HG02623 (cell line): ENCODE data around the gene ZFR2.
"Not testable (repeated sequence)": the region's sequence is repeated elsewhere in the genome, so short reads cannot be mapped to it uniquely, and the experiment has no call there.

Experiments
- ATAC-seq: cut with Tn5 transposase; IDR thresholded peaks from one replicate; pipeline ENCODE4 v1.9.1; 2021; ENCODE audit warnings: moderate library complexity; ENCODE audit not compliant: unreplicated experiment

Gene ZFR2

DNA sequence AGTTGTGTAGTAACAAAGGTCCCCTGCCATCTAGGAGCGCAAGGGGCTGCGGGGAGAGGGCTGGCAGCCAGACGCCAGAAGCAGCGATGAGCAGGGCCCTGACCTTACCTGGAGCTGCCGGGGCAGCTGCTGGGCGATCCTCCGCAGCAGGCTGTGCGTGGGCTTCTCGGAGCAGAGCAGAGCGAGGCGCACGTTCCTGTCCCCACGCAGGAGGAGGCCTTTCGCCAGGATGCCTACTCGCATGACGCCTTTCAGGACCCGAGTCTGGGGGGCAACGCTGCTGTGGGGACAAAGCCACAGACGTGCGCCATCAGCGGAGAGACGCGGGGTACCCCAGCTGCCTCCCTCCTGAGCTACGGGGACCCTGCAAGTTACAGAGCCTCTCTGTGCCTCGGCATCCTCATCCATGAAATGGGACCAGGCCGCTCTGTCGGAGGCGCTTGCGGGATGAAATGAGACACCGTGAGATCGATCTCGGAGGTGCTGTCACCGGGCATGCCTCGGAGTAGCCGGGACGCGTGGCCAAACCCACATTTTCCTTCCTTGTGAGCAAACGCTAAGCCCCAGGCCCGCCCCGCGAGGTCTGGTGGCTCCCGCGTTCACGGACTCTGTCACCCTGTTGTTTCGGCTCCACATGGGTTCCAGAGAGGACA, 52.1 kb downstream of the ZFR2 start:
- no peak for ATAC-seq

DNA sequence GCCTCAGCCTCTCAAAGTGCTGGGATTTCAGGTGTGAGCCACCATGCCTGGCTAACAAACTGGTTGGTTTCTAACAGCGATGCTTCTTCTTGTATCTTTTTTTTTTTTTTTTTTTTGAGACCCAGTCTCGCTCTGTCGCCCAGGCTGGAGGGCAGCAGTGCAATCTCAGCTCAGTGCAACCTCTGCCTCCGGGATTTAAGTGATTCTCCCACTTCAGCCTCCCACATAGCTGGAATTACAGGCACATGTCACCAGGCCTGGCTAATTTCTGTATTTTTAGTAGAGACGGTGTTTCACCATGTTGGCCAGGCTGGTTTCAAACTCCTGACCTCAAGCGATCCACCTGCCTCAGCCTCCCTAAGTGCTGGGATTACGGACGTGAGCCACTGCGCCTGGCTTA, 52.7 kb downstream of the ZFR2 start:
- not testable (repeated sequence) for ATAC-seq

DNA sequence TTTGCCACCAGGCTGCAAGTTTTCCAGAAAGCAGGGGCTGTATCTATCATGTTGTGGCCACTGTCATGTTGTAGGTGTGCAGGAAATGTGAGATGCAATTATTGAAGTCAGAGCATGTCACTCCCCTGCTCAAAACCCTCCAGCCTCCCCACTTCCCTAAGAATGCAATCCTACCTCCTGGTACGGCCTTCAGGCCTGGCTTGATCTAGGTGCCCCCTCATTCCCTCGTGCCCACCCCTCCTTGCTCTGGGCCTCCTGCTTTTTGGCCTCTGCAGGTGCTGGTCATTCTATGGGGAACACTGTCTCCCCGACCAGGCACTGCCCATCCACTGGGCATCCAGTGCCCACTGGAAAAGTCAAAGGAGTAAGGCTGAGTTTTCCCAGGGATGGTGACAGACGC, 54.2 kb downstream of the ZFR2 start:
- no peak for ATAC-seq

DNA sequence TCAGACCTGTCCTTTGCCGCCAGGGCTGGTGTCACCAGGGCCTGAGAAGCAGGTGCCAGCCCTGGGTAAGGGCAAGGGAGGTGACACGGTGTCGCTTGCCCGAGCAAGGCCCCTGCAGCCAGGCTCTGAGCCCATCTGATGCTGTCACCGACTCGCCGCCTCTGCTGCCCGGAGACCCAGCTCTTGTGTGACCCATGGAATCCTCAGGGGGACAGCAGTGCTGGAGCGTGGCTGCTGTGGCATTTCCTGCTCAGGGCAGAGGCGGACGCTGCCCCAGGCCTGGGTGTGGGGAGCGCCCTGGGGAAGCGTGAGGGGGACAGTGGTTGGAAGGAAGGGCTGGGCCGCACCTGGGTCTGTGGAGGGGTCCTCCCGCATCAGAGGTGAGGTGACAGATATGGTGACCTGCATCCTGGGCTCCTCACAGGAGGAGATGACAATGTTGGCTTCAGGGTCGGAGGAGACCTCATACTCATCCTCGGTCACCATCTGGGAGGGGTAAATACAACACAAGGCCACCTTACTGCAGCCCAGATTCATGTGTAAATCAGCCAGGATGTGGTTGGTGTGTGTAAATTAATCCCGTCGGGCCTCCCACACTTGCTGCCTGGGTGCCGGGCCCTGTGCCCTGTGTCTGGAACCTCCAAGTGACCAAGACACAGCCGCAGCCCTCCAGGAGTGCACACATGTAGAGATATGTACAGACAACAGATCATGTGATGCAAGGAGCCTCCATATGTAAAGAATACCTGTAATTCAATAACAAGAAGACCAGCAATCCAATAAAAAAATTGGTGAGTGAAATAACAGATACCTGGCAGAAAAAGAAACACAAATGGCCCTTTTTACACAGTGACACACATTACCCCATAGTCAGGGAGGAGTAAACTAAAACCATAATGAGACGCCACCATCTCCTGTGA, 55.1 kb downstream of the ZFR2 start:
- ATAC-seq: no peak

DNA sequence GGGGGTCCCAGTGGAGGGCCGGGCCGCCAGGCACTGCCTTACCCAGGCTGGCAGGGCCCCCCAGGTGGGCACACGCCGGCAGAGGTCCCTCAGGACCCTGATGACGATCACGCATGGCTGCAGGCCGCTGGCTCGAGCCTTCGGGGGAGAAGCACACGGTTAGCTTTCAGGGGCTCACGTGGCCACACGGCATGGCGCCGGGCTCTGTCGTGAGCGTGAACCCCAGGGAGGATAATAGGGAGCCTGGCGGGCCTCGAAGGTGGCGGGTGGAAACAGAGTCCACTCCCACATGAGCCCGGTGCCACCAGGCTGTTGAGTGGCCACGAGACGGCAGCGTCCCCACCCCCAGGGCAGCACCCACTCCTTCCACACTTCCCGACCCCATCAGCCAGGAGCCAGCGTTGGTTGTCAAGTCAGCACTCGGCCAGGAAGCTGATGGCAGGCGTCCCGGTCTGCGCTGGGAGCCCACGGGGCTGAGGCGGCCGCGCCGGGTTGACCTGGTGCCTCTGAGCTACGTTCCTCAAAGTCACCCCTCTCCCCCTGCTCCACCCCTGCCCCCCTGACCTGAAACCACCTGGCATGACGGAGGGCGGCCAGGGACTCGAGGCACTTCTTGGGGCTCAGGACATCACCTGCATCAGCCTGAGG, 58.0 kb downstream of the ZFR2 start:
- ATAC-seq: no peak

DNA sequence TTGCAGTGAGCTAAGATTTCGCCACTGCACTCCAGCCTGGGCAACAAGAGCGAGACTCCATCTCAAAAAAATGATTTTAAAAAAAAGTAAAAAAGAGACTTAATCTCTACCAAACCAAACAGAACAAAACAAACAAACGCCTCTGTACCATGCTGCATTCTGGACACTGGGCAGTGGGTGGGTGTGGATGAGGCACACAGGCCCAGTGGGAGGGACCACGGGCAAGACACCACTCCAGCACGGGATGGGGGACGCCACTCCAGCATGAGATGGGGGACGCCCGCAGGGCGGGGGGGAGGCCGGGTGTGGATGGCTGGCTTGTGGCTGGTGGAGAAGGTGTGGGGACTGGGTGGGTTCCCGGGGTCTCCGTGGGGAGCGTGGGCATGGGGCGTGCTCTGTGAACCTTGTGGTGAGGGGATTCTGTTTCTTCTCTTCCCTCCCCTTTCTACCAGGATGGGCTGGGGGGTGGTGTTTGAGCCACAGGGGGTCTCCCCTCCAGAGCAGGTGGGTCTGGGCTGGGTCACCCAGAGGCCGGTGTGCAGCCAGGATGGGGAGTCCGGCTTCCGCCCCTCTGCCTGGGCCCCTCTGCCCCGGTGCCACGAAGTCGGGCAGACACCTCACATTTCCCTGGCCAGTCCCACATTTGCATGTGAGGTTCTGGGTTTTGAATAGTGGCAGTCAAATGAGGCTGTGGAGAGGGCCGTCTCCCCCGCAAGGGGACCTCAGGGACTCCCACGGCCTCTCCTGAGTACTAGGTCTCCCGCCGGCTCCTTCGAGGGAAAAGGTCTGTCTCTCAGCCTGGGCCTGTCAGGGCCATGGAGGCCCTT, 58.7 kb downstream of the ZFR2 start:
- ATAC-seq: no peak

DNA sequence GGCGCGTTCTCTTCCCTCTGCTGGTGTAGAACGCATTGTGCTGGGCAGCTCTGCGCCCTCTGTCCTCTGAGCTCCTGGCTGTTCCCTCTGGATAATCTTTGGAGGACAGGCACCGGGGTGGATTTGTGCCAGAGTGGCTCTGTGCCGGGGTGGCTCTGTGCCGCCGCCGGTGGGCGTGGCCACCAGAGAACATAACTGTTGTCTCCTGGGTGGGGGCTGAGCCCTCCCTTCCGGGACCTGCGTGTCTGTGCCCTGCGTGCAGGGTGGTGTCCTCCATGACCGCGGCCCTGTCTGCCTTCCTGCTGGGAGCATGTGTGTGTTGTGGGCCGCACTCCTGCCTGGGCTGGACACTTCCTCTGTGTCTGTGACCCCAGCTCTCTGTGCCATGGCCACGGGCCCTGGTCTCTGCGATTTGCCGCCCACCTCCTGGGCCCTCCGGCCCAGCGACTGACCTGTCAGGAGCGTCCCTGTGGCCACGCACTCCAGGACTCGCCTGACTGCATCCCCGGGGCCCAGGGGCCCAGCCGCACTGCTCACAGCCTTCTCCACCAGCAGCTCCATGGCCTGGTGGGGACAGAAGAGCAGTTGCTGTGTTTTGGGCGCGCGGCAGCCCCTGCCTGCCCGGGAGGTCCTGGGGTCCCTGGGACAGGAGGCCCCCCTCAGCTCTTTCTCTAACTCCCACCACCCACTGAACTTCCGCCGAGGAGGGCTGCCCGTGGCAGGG, 60.3 kb downstream of the ZFR2 start:
- ATAC-seq: no peak

DNA sequence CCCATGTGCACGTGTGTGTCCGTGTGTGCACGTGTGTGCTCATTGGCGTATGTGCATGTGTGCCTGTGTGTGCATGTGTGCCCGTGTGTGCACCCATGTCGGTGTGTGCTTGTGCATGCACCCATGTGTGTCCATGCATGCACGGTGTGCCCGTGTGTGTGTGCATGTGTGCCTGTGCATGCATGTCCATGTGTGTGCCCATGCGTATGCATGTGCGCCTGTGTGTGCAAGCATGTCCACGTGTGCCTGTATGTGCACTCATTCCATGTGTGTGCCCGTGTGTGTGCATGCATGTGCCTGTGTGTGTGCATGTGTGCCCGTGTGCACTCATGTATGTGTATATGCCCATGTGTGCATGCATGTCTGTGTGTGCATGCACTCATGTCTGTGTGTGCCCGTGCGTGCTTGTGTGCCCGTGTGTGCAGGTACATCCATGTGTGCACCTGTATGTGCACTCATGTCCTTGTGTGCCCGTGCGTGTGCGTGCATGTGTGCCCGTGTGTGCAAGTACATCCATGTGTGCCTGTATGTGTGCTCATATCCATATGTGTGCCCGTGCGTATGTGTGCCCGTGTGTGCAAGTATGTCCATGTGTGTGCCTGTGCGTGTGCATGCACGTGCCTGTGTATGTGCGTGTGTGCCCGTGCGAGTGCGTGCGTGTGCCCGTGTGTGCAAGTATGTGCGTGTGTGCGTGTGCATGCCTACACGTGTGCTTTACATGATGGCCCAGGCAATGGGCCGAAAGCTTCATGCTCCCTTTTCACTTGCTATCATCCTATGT, 61.1 kb downstream of the ZFR2 start:
- ATAC-seq: no peak

DNA sequence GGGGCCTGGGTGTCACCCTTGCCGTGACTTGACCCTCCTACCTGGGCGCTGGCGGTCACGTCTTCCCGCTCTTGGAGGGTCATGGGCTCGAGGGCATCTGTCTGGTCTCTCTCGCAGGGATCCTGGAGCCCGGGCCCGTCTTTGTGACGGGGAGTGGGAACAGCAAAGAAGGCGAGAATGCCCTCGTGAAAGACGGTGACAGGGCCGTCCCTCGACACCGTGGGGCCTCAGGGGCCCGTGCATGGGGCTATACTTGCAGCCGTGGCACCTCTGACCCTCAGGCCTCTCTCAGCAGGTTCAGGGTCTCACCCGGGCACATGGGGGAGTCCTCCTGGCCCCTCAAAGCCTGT, 61.7 kb downstream of the ZFR2 start:
- no peak for ATAC-seq

DNA sequence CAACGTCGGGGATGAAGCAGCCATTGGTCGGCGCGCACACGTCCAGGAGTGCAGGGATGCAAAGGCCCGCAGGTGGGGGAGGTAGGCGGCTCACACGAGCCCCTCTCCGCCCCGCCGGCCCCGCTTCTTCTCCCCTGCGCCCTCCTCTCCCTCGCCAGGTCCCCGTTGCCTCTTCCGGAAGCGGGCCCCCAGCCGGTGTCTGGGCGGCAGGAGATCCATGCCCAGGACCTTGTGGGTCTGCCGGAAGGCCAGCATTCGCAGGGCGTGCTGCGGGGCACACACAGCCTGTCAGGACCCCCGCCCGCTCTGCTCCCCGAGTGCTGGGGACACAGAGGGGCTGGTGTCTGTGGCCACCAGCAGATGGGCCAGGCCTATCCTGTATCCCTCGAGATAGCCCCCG, 63.0 kb downstream of the ZFR2 start:
- no peak for ATAC-seq

DNA sequence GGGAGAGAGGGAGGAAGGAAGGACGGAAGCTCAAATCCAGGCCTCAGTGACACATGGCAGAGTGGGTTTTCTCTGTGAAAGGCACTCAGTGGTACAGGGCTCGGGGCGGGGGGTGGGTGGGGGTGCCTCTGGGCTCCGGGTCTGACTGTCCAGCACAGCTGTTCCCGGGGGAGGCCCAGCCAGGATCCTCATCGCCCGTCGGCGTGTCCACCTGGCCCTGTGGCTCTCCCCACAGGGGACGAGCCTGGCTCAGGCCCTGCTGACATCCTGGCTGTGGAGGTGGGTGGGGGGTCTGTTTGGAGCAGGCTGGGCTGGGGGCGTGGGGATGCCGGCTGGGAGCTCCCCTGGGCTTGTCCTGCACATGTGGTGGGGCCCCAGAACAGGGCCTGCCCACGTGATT, 64.4 kb downstream of the ZFR2 start:
- ATAC-seq: no peak

DNA sequence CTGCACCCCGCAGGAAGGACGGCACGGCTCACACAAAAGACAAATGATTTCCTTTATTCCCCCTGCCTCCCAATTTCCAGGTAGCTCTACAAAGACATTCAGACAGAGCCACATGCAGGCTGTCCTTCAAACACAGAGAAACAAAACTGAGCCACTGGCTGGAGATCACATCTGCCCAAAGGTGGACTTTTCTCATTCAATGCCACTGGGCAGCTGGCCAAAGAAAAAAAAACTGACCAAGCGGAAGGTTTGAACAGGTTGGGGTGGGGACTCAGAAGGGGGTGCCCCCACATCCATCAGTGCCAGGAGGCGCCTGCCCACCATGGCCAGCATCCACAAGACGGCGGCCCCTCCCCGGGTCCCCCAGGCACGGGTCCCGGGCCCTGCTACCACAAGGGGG, 64.9 kb downstream of the ZFR2 start:
- ATAC-seq: no peak

DNA sequence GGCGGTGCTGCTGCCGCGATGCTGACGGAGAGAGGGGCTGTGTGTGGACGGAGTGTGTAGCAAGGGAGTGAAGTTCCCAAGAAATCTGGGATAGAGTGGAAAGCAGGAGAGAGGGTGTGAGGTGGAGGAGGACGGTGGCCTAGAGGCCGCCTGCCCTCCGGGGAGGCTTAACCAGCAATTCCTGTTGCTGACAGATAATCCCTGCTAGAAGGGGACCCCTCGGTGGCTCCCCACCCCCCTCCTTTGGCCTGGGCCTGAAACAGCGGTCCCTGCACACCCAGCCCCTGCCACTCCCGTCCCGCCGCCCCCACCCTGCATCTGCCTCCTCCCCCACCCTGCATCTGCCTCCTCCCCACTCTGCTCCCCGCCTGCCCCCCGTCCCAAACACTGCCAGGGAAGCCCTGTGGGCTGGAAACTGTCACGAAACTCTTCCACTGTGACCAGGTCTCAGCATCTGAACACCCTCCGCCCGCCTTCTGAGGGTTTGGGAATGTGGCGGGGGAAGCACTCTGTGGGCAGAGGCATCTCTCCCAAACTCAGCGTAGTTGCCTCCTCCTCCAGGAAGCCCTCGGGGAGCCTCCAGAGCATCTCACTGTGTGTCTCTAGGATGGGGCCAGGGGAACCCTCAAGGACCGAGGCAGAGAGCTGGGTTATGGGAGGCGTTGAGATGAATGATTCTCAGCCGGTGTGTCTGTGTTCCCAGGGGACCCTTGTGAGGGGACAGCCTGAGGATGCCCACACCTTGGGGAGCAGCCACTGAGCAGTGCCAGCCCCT, 65.5 kb downstream of the ZFR2 start:
- no peak for ATAC-seq

DNA sequence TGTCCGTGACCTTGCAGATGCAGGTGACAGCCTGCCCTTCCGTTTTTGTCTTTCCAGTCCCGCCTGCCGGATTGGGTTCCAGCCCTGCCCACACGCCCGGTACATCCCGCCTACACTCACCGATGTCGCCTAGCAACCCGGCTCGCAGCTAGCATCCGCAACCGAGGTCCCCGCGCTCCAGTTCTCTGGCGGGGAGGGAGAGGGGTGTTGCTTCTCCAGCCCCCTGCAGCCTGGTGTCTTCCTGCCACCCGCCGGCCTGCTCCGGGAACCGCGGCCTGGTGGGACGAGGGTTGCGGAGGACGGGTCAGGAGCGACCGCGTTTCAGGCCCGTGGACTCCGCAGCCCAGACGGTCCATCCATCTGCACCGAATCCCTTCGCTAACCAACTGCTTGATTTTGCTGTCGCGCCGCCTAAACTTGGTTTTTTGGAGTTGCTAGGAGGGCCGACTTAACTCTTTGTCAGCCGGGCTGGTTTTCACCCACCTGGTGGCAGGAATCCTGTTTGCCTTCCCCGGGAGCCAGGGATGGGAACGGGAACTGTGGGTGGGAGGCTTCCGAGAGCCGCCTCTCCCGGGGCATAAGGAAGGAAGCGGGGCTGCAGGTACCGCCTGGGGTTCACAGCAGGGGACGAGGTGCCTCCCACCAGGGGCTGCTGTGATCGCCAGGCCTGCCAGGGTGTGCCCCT, 67.3 kb downstream of the ZFR2 start:
- no peak for ATAC-seq

DNA sequence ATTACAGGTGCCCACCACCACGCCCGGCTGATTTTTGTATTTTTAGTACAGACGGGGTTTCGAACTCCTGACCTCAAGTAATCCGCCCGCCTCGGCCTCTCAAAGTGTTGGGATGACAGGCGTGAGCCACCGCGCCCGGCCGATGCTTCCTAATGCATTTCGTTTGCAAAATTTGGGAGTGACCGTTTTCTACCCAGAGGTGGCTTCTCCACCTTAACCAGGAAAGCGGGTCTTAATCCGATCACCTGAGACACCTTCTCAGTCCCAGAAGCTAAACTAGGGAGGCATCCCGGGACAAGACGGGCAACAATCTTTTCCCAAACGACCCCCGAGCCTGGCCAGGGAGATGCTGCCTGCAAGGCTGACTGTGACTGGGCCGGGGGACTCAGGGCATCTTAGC, 67.8 kb downstream of the ZFR2 start:
- no peak for ATAC-seq

DNA sequence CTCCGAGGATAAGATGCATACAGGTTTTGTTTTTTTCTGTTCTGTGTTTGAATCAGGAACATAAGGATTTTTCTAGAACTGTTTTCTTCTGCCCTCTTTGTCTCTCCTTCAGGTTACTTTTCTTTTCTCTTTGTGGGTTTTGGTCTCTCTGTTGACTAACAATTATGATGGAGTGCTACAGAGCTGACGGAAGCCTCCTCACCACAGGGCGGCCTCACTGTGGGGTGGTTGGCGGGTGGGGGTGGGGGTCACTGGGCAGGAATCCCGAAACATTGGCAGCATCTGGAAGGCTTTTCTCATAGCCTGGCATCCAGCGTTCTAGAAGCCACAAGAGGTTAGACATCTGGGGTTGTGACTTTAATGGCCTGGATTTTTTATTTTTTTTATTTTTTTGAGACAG, 70.7 kb downstream of the ZFR2 start:
- no peak for ATAC-seq

DNA sequence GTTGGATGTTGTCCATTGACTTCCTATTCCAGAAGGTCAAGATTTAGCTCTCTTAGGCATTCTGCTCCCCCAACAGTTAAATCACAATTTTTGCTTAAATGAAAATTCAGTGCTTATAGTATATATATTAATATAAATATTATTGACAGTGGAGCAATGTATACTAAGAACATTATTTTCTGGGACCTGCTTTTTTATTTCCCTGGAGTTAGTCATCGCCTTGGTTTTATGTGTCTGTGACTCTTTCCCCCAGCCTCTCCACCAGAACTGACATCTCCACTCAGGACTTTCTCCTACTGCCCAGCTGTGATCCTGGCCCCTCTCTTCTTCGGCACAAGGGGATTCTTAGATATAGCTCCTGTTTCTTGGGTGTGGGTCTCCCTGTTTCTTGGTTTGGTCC, 72.5 kb downstream of the ZFR2 start:
- ATAC-seq: no peak

DNA sequence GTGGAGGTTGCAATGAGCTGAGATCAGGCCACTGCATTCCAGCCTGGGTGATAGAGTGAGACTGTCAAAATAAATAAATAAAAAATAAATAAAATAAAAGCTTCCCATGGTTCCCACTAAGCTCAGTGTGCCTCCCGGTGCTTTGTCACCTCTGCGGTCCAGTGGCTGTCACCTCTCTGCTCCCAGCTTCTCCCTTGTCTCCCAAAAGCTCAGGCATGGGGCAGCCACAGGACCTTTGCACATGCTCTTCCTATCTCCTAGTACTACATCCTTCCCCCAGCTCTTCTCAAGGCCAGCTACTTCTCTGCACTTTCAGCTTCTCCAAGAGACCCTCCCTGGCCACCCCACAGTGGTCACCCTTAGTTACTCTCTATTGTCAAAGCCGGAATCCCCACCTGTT, 75.0 kb downstream of the ZFR2 start:
- no peak for ATAC-seq
